ENCODE data around the gene C6orf120.

Gene C6orf120

GRCh38 chr6:169701954-169702839 lies at the start of gene C6orf120, which contains the start of gene WDR27:
Gene C6orf120, plus strand, starts transcription at chr6:169702126. Its CDS starts 334 bp downstream, at chr6:169702460.
Gene WDR27, minus strand, starts transcription at chr6:169702029. Its CDS starts 13,024 bp downstream, at chr6:169689005.
- in situ Hi-C loops (cut with MboI; ENCODE audit: low pct_unique_long_range_greater_than_20kb, low sequenced_read_pairs): no loop called here
- peak; percentile 95 for DNase-seq

- in situ Hi-C loops (cut with MboI; ENCODE audit: low pct_unique_long_range_greater_than_20kb, low sequenced_read_pairs): no loop called here
These were observed 49.0 kb upstream of the C6orf120 start for GRCh38 chr6:169652896-169653295.

GRCh38 chr6:169653691-169654090 lies 48.2 kb upstream of the C6orf120 start:
- in situ Hi-C loops (cut with MboI; ENCODE audit: low pct_unique_long_range_greater_than_20kb, low sequenced_read_pairs): no loop called here
- DNase-seq: no peak

More at GRCh38 chr6:169652896-169653295, 49.0 kb upstream of the C6orf120 start:
- DNase-seq: no peak

GRCh38 chr6:169654598-169655391 lies 47.1 kb upstream of the C6orf120 start:
- in situ Hi-C loops (cut with MboI; ENCODE audit: low pct_unique_long_range_greater_than_20kb, low sequenced_read_pairs): no loop called here
- DNase-seq: no peak

- in situ Hi-C loops (cut with MboI; ENCODE audit: low pct_unique_long_range_greater_than_20kb, low sequenced_read_pairs): no loop called here
- no peak for DNase-seq
These were observed 45.2 kb upstream of the C6orf120 start for GRCh38 chr6:169656546-169657283.

GRCh38 chr6:169657284-169657610 lies 44.7 kb upstream of the C6orf120 start:
- in situ Hi-C loops (cut with MboI; ENCODE audit: low pct_unique_long_range_greater_than_20kb, low sequenced_read_pairs): no loop called here

GRCh38 chr6:169659820-169660610 lies 41.9 kb upstream of the C6orf120 start:
- in situ Hi-C loops (cut with MboI; ENCODE audit: low pct_unique_long_range_greater_than_20kb, low sequenced_read_pairs): no loop called here
- DNase-seq: no peak

More at GRCh38 chr6:169657284-169657610, 44.7 kb upstream of the C6orf120 start:
- no peak for DNase-seq

- in situ Hi-C loops (cut with MboI; ENCODE audit: low pct_unique_long_range_greater_than_20kb, low sequenced_read_pairs): no loop called here
These were observed 41.1 kb upstream of the C6orf120 start for GRCh38 chr6:169660751-169661390.

GRCh38 chr6:169661391-169661756 lies 40.6 kb upstream of the C6orf120 start:
- in situ Hi-C loops (cut with MboI; ENCODE audit: low pct_unique_long_range_greater_than_20kb, low sequenced_read_pairs): no loop called here
- no peak for DNase-seq

More at GRCh38 chr6:169660751-169661390, 41.1 kb upstream of the C6orf120 start:
- no peak for DNase-seq

- no peak for DNase-seq
- in situ Hi-C loops (cut with MboI; ENCODE audit: low pct_unique_long_range_greater_than_20kb, low sequenced_read_pairs): no loop called here
These were observed 38.5 kb upstream of the C6orf120 start for GRCh38 chr6:169663468-169663867.

GRCh38 chr6:169664227-169664626 lies 37.7 kb upstream of the C6orf120 start:
- no peak for DNase-seq
- in situ Hi-C loops (cut with MboI; ENCODE audit: low pct_unique_long_range_greater_than_20kb, low sequenced_read_pairs): no loop called here

GRCh38 chr6:169665289-169665688 lies 36.6 kb upstream of the C6orf120 start:
- no peak for DNase-seq
- in situ Hi-C loops (cut with MboI; ENCODE audit: low pct_unique_long_range_greater_than_20kb, low sequenced_read_pairs): no loop called here

- in situ Hi-C loops (cut with MboI; ENCODE audit: low pct_unique_long_range_greater_than_20kb, low sequenced_read_pairs): no loop called here
- no peak for DNase-seq
These were observed 35.5 kb upstream of the C6orf120 start for GRCh38 chr6:169666441-169666840.

- in situ Hi-C loops (cut with MboI; ENCODE audit: low pct_unique_long_range_greater_than_20kb, low sequenced_read_pairs): no loop called here
- no peak for DNase-seq
These were observed 34.2 kb upstream of the C6orf120 start for GRCh38 chr6:169667716-169668115.

- DNase-seq: no peak
- in situ Hi-C loops (cut with MboI; ENCODE audit: low pct_unique_long_range_greater_than_20kb, low sequenced_read_pairs): no loop called here
These were observed 33.6 kb upstream of the C6orf120 start for GRCh38 chr6:169668203-169668847.

GRCh38 chr6:169669147-169669546 lies 32.8 kb upstream of the C6orf120 start:
- in situ Hi-C loops (cut with MboI; ENCODE audit: low pct_unique_long_range_greater_than_20kb, low sequenced_read_pairs): no loop called here
- no peak for DNase-seq

GRCh38 chr6:169669889-169670288 lies 32.0 kb upstream of the C6orf120 start:
- in situ Hi-C loops (cut with MboI; ENCODE audit: low pct_unique_long_range_greater_than_20kb, low sequenced_read_pairs): no loop called here
- DNase-seq: peak; percentile 35

GRCh38 chr6:169671563-169671962 lies 30.4 kb upstream of the C6orf120 start:
- in situ Hi-C loops (cut with MboI; ENCODE audit: low pct_unique_long_range_greater_than_20kb, low sequenced_read_pairs): no loop called here
- no peak for DNase-seq

Measured in KBM-7 (cell line).